Keratinocyte (primary cell): ENCODE results near the gene C22orf31. TPM values are rescaled to one million over a fixed set of nuclear protein-coding genes. Genes with fewer than 3 reads are reported as not detected.

ENCODE experiments used
- DNase-seq: peaks from one replicate; pipeline ENCODE4 v3.0.0-alpha.2; 2011; ENCODE audit warnings: low read depth, missing footprints, low spot score
- FAIRE-seq: peaks from 2 replicates; lab custom pipeline; 2011; peaks lifted over from hg19 to GRCh38; lab: Jason Lieb, UNC
- H2AFZ ChIP-seq: 2 replicates; pipeline ENCODE4 v1.6.0; 2012; ENCODE audit warnings: low read length, control low read depth, inconsistent platforms; ENCODE audit not compliant: control insufficient read depth
- H3K27ac ChIP-seq: 2 replicates; pipeline ENCODE4 v1.5.1; 2011; ENCODE audit warnings: low read length; ENCODE audit not compliant: control insufficient read depth, insufficient read depth
- H3K27me3 ChIP-seq: 3 replicates; pipeline ENCODE4 v1.6.0; 2011; ENCODE audit warnings: low read length; ENCODE audit not compliant: control insufficient read depth, insufficient read depth; ENCODE audit errors: extremely low read depth
- H3K36me3 ChIP-seq, 2 experiments: 2 replicates in 1 of 2; 3 replicates in 1 of 2; pipeline ENCODE4 v1.5.1; 2011; ENCODE audit warnings: low read length in 2 of 2, mild to moderate bottlenecking in 1 of 2; ENCODE audit not compliant: control insufficient read depth in 2 of 2, insufficient read depth in 2 of 2; ENCODE audit errors: extremely low read depth in 1 of 2
- H3K4me1 ChIP-seq: 3 replicates; pipeline ENCODE4 v1.5.1; 2011; ENCODE audit warnings: low read length; ENCODE audit not compliant: control insufficient read depth, insufficient read depth; ENCODE audit errors: extremely low read depth
- H3K4me2 ChIP-seq: 3 replicates; pipeline ENCODE4 v1.6.0; 2011; ENCODE audit warnings: low read depth, low read length; ENCODE audit not compliant: control insufficient read depth, insufficient read depth; ENCODE audit errors: extremely low read depth
- H3K4me3 ChIP-seq, 3 experiments: fragments of 200-600 bp in 1 of 3; sonication (generic) in 1 of 3; 2 replicates in 2 of 3; 3 replicates in 1 of 3; pipeline ENCODE4 v1.5.1; 2011 to 2016; ENCODE audit warnings: low read length in 3 of 3, mild to moderate bottlenecking in 3 of 3, control low read depth in 2 of 3, inconsistent platforms in 1 of 3, low read depth in 1 of 3, mixed read lengths in 1 of 3, mixed run types in 1 of 3, moderate library complexity in 1 of 3; ENCODE audit not compliant: control insufficient read depth in 2 of 3, insufficient read depth in 2 of 3; ENCODE audit errors: extremely low read depth in 1 of 3
- H3K79me2 ChIP-seq: 2 replicates; pipeline ENCODE4 v1.6.0; 2012; ENCODE audit warnings: low read length; ENCODE audit not compliant: control insufficient read depth, insufficient read depth
- H3K9ac ChIP-seq: 3 replicates; pipeline ENCODE4 v1.6.0; 2011; ENCODE audit warnings: low read length; ENCODE audit not compliant: control insufficient read depth, insufficient read depth; ENCODE audit errors: extremely low read depth
- H3K9me1 ChIP-seq: 3 replicates; pipeline ENCODE4 v1.6.0; 2011; ENCODE audit warnings: low read length; ENCODE audit not compliant: control insufficient read depth, insufficient read depth; ENCODE audit errors: extremely low read depth
- H3K9me3 ChIP-seq: 2 replicates; pipeline ENCODE4 v1.5.1; 2012; ENCODE audit warnings: low read depth, low read length; ENCODE audit not compliant: control insufficient read depth
- H4K20me1 ChIP-seq: 3 replicates; pipeline ENCODE4 v1.6.0; 2011; ENCODE audit warnings: low read length; ENCODE audit not compliant: control insufficient read depth, insufficient read depth; ENCODE audit errors: extremely low read depth
- EZH2 ChIP-seq: IDR thresholded peaks from one replicate; pipeline ENCODE4 v1.6.1; 2012; ENCODE audit warnings: inconsistent platforms, mild to moderate bottlenecking, low read length, moderate library complexity
- dilution Hi-C: fragments of 300-500 bp; cut with MboI; formaldehyde crosslinking; loops from one replicate; pipeline ENCODE4 v1.7.0; 2020; ENCODE audit warnings: low sequenced_read_pairs; ENCODE audit not compliant: extremely low pct_ligation_motif_present
- polyA plus RNA-seq, 5 experiments: library from polyadenylated mRNA; depleted of rRNA in 3 of 5; stranded (reverse) in 3 of 5; stranded (forward) in 1 of 5; unstranded in 1 of 5; fragments of >200 nt; gene quantifications; 1 replicate in 1 of 5; 2 replicates in 3 of 5; 3 replicates in 1 of 5; pipeline versions ENCODE4 v1.2.1 to v1.2.3, GENCODE V29; 2011 to 2012; ENCODE audit warnings: missing spikeins in 2 of 5, low read depth in 1 of 5, low replicate concordance in 1 of 5
- TF ChIP-seq, protein P1 (sequence below), 3 experiments: IDR thresholded peaks in 1 of 3; conservative IDR thresholded peaks in 1 of 3; optimal IDR thresholded peaks in 1 of 3; 2 replicates in 2 of 3; 3 replicates in 1 of 3; pipeline versions ENCODE3 to v1.5.1; 2011; ENCODE audit warnings: low read length in 3 of 3, mild to moderate bottlenecking in 3 of 3, moderate library complexity in 2 of 3, control low read depth in 1 of 3, inconsistent platforms in 1 of 3; ENCODE audit not compliant: insufficient read depth in 2 of 3; ENCODE audit errors: extremely low read depth in 1 of 3

Gene C22orf31
- polyA plus RNA-seq, 1 donor (not counting 4 experiments of a cell fraction or from before 2014, with no cell fraction given): not detected

DNA sequence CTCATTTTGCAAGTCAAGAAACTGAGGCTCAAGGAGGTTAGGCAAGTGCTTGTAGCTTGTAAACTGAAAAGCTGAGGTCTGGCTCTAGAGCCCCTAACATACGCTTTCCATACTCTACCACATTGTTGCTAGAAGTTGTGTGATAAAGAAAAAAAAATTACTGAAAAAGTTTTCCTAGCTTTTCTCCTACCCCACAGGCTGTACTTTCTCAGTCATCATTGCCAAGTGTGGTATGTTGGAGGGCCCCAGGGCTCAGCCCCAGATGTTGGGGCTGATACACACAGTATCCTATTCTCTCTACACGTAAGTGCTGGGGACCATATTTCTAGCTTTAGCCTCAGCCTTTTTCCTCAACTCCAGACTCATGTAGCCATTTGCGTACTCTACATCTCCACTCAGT is 27.2 kb upstream of the C22orf31 start:
- no peaks in the 10 kb centered on the region for H4K20me1 ChIP-seq
- no peak overlapping the region for H3K4me3 ChIP-seq
- TF ChIP-seq, protein P1, sequence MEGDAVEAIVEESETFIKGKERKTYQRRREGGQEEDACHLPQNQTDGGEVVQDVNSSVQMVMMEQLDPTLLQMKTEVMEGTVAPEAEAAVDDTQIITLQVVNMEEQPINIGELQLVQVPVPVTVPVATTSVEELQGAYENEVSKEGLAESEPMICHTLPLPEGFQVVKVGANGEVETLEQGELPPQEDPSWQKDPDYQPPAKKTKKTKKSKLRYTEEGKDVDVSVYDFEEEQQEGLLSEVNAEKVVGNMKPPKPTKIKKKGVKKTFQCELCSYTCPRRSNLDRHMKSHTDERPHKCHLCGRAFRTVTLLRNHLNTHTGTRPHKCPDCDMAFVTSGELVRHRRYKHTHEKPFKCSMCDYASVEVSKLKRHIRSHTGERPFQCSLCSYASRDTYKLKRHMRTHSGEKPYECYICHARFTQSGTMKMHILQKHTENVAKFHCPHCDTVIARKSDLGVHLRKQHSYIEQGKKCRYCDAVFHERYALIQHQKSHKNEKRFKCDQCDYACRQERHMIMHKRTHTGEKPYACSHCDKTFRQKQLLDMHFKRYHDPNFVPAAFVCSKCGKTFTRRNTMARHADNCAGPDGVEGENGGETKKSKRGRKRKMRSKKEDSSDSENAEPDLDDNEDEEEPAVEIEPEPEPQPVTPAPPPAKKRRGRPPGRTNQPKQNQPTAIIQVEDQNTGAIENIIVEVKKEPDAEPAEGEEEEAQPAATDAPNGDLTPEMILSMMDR (optimal IDR thresholded peaks at IDR 0.05 in 1 of 3, IDR thresholded peaks at IDR 0.05 in 1 of 3, conservative IDR thresholded peaks at IDR 0.05 in 1 of 3; ENCODE audit: extremely low read depth in 1 of 3, insufficient read depth in 2 of 3, low read length in 3 of 3): no peak
- TF ChIP-seq EZH2: no peak
- no peak overlapping the region for H3K27ac ChIP-seq
- no peaks in the 10 kb centered on the region for H3K27me3 ChIP-seq
- H3K9me1 ChIP-seq: no peaks in the 10 kb centered on the region
- no peak overlapping the region for H2AFZ ChIP-seq
- dilution Hi-C loops: no loop called here
- FAIRE-seq: no peak
- no peak overlapping the region for H3K4me2 ChIP-seq
- H3K36me3 ChIP-seq: no peaks in the 10 kb centered on the region
- no peak overlapping the region for H3K9ac ChIP-seq
- no peaks in the 10 kb centered on the region for H3K79me2 ChIP-seq
- H3K9me3 ChIP-seq: no peaks in the 10 kb centered on the region
- peaks cover 2% of the 10 kb centered on the region for H3K4me1 ChIP-seq
- no peak for DNase-seq

DNA sequence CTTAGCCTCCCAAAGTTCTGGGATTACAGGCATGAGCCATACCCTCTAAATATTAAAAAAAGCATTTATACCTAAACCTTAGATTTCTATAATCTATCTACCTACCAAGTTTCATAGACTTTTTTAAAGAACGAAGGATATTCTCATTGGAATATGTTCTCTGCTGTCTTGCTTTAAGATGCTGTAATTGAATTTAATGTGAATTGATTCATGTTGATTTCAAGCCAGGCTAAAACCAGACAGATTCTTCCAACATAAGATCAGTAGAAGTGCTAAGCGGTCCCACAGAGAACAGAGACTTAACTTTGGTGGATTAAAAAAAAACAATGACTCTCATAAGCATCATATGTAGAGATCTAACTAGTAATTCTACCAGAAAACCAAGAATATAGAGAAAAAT is 25.4 kb upstream of the C22orf31 start:
- Histone ChIP-seq H3K36me3 (no peaks in the 10 kb centered on the region), H3K9me1 (no peaks in the 10 kb centered on the region), H2AFZ (no peak overlapping the region), H4K20me1 (no peaks in the 10 kb centered on the region), H3K4me3 (no peak overlapping the region), H3K4me2 (no peak overlapping the region), H3K27ac (no peak overlapping the region), H3K9ac (no peak overlapping the region), H3K27me3 (no peaks in the 10 kb centered on the region), H3K79me2 (no peaks in the 10 kb centered on the region), H3K9me3 (no peaks in the 10 kb centered on the region), H3K4me1 (peaks cover 2% of the 10 kb centered on the region)
- TF ChIP-seq, protein P1 (optimal IDR thresholded peaks at IDR 0.05 in 1 of 3, IDR thresholded peaks at IDR 0.05 in 1 of 3, conservative IDR thresholded peaks at IDR 0.05 in 1 of 3; ENCODE audit: extremely low read depth in 1 of 3, insufficient read depth in 2 of 3, low read length in 3 of 3): no peak
- TF ChIP-seq EZH2: no peak
- no peak for DNase-seq
- dilution Hi-C loops: no loop called here
- FAIRE-seq: no peak
